NCI-H510A treated with DMSO at 0.1 percent for 48 hours (cell line): ENCODE measurements around the gene HK1.
"Not testable (repeated sequence)": the region's sequence is repeated elsewhere in the genome, so short reads cannot be mapped to it uniquely, and the experiment has no call there.

Experiments used
- DNase-seq: peaks from one replicate; lab custom pipeline; 2025; lab: John Stamatoyannopoulos, UW

Gene HK1

GRCh38 chr10:69278446-69278963 is at the start of gene HK1:
Gene HK1, plus strand, starts transcription at chr10:69278496.
- DNase-seq = no peak

GRCh38 chr10:69229616-69229916 is 48.7 kb upstream of the HK1 start:
- no peak for DNase-seq

GRCh38 chr10:69230128-69230527 is 48.2 kb upstream of the HK1 start:
- no peak for DNase-seq

- no peak for DNase-seq
Observed at GRCh38 chr10:69232252-69232651, 46.0 kb upstream of the HK1 start.

GRCh38 chr10:69232736-69233480 is 45.4 kb upstream of the HK1 start:
- DNase-seq = no peak

- no peak for DNase-seq
Observed at GRCh38 chr10:69234447-69234846, 43.8 kb upstream of the HK1 start.

GRCh38 chr10:69237528-69238159 is 40.7 kb upstream of the HK1 start:
- DNase-seq = peak; percentile 68

GRCh38 chr10:69239136-69239535 is 39.2 kb upstream of the HK1 start:
- DNase-seq = no peak

- DNase-seq = no peak
Observed at GRCh38 chr10:69239816-69240434, 38.4 kb upstream of the HK1 start.

GRCh38 chr10:69240455-69240854 is 37.8 kb upstream of the HK1 start:
- DNase-seq = no peak

- no peak for DNase-seq
Observed at GRCh38 chr10:69241575-69241974, 36.7 kb upstream of the HK1 start.

GRCh38 chr10:69242040-69242851 is 36.0 kb upstream of the HK1 start:
- no peak for DNase-seq

GRCh38 chr10:69242852-69243212 is 35.5 kb upstream of the HK1 start:
- no peak for DNase-seq

- no peak for DNase-seq
Observed at GRCh38 chr10:69243817-69244216, 34.5 kb upstream of the HK1 start.

- no peak for DNase-seq
Observed at GRCh38 chr10:69246036-69246435, 32.3 kb upstream of the HK1 start.

GRCh38 chr10:69246581-69247312 is 31.5 kb upstream of the HK1 start:
- no peak for DNase-seq

- DNase-seq = no peak
Observed at GRCh38 chr10:69247313-69247710, 31.0 kb upstream of the HK1 start.

GRCh38 chr10:69248117-69248730 is 30.1 kb upstream of the HK1 start:
- DNase-seq = no peak

- no peak for DNase-seq
Observed at GRCh38 chr10:69250041-69250440, 28.3 kb upstream of the HK1 start.

GRCh38 chr10:69251417-69251816 is 26.9 kb upstream of the HK1 start:
- not testable (repeated sequence) for DNase-seq

GRCh38 chr10:69253171-69253570 is 25.1 kb upstream of the HK1 start:
- DNase-seq = no peak
